Measurements from ENCODE around the gene IKZF2.

- TF ChIP-seq POLR2AphosphoS5 (IDR thresholded peaks at IDR 0.05; ENCODE audit: low read depth, low read length), result no peak
- TF ChIP-seq, protein P1, sequence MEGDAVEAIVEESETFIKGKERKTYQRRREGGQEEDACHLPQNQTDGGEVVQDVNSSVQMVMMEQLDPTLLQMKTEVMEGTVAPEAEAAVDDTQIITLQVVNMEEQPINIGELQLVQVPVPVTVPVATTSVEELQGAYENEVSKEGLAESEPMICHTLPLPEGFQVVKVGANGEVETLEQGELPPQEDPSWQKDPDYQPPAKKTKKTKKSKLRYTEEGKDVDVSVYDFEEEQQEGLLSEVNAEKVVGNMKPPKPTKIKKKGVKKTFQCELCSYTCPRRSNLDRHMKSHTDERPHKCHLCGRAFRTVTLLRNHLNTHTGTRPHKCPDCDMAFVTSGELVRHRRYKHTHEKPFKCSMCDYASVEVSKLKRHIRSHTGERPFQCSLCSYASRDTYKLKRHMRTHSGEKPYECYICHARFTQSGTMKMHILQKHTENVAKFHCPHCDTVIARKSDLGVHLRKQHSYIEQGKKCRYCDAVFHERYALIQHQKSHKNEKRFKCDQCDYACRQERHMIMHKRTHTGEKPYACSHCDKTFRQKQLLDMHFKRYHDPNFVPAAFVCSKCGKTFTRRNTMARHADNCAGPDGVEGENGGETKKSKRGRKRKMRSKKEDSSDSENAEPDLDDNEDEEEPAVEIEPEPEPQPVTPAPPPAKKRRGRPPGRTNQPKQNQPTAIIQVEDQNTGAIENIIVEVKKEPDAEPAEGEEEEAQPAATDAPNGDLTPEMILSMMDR (IDR thresholded peaks at IDR 0.05), result no peak
- TF ChIP-seq, protein P2, sequence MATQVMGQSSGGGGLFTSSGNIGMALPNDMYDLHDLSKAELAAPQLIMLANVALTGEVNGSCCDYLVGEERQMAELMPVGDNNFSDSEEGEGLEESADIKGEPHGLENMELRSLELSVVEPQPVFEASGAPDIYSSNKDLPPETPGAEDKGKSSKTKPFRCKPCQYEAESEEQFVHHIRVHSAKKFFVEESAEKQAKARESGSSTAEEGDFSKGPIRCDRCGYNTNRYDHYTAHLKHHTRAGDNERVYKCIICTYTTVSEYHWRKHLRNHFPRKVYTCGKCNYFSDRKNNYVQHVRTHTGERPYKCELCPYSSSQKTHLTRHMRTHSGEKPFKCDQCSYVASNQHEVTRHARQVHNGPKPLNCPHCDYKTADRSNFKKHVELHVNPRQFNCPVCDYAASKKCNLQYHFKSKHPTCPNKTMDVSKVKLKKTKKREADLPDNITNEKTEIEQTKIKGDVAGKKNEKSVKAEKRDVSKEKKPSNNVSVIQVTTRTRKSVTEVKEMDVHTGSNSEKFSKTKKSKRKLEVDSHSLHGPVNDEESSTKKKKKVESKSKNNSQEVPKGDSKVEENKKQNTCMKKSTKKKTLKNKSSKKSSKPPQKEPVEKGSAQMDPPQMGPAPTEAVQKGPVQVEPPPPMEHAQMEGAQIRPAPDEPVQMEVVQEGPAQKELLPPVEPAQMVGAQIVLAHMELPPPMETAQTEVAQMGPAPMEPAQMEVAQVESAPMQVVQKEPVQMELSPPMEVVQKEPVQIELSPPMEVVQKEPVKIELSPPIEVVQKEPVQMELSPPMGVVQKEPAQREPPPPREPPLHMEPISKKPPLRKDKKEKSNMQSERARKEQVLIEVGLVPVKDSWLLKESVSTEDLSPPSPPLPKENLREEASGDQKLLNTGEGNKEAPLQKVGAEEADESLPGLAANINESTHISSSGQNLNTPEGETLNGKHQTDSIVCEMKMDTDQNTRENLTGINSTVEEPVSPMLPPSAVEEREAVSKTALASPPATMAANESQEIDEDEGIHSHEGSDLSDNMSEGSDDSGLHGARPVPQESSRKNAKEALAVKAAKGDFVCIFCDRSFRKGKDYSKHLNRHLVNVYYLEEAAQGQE (IDR thresholded peaks at IDR 0.05; ENCODE audit: insufficient read depth in 1 of 2, low read depth in 2 of 2, low read length in 1 of 2), result no peak
- no peak for TF ChIP-seq SIN3A (IDR thresholded peaks at IDR 0.05; ENCODE audit: borderline replicate concordance, insufficient read depth, low read depth, low read length)
- no peak for TF ChIP-seq TCF7L2 (IDR thresholded peaks at IDR 0.05; ENCODE audit: low read depth, low read length)
Observed at GRCh38 chr2:213147538-213147937, 3.9 kb downstream of the IKZF2 start.
